B cell (primary cell): ENCODE results near the gene SLC17A8. TPM values are rescaled to one million over a fixed set of nuclear protein-coding genes. Genes with fewer than 3 reads are reported as not detected.

ENCODE experiments used
- ATAC-seq: fragments of 200-7000 bp; cut with Tn5 transposase; one replicate; pipeline ENCODE4 v1.10.0; 2021; ENCODE audit warnings: low read depth, mild to moderate bottlenecking, moderate number of reproducible peaks, moderate library complexity
- CTCF ChIA-PET: fragments of 350-600 bp; sonication (Branson Sonifier 250); formaldehyde crosslinking; loops from one replicate; lab custom pipeline; 2021; ENCODE audit warnings: antibody characterized with exemption, inconsistent platforms; lab: Charles Lee
- POLR2A ChIA-PET: fragments of 350-600 bp; sonication (Branson Sonifier 250); formaldehyde crosslinking; loops from one replicate; lab custom pipeline; 2021; ENCODE audit warnings: antibody characterized with exemption; lab: Charles Lee
- DNase-seq: peaks from one replicate; pipeline ENCODE4 v3.0.0; 2013
- H2AFZ ChIP-seq: 2 replicates; pipeline ENCODE4 v1.6.1; 2012; ENCODE audit warnings: mild to moderate bottlenecking, low read depth, low read length; ENCODE audit not compliant: insufficient read depth, poor library complexity, severe bottlenecking
- H3K27ac ChIP-seq, 2 donors: 1 replicate in 1 of 2; 2 replicates in 1 of 2; pipeline ENCODE4 v1.5.1; 2012 to 2013; ENCODE audit warnings: low read length in 2 of 2, mild to moderate bottlenecking in 2 of 2, moderate library complexity in 1 of 2
- H3K27me3 ChIP-seq, 4 experiments: fragments of 200-600 bp in 1 of 4; sonication (generic) in 1 of 4; replicated peaks in 1 of 4; 1 replicate in 2 of 4; 2 replicates in 2 of 4; pipeline versions ENCODE4 v1.6.1 to v1.7.0; 2013 to 2016; ENCODE audit warnings: low read length in 3 of 4, mild to moderate bottlenecking in 2 of 4, mixed read lengths in 1 of 4, moderate library complexity in 1 of 4; ENCODE audit not compliant: insufficient read depth in 4 of 4, control insufficient read depth in 3 of 4; ENCODE audit errors: control extremely low read depth in 1 of 4
- H3K36me3 ChIP-seq, 2 experiments: replicated peaks in 1 of 2; 1 replicate in 1 of 2; 2 replicates in 1 of 2; pipeline versions ENCODE4 v1.6.1 to v1.7.1; 2013; ENCODE audit warnings: low read length in 1 of 2; ENCODE audit not compliant: insufficient read depth in 2 of 2, control insufficient read depth in 1 of 2; ENCODE audit errors: control extremely low read depth in 1 of 2, extremely low read depth in 1 of 2
- H3K4me1 ChIP-seq, 2 donors: fragments of 200-600 bp in 1 of 2; sonication (generic) in 1 of 2; 1 replicate in 1 of 2; 2 replicates in 1 of 2; pipeline versions ENCODE4 v1.5.1 to v1.6.1; 2013 to 2017; ENCODE audit warnings: low read length in 2 of 2; ENCODE audit not compliant: control insufficient read depth in 2 of 2, insufficient read depth in 2 of 2
- H3K4me2 ChIP-seq: replicated peaks from 2 replicates; pipeline ENCODE3; 2012; ENCODE audit warnings: mild to moderate bottlenecking, low read depth, low read length; ENCODE audit not compliant: poor library complexity, severe bottlenecking
- H3K4me3 ChIP-seq, 5 experiments: fragments of 200-600 bp in 1 of 5; sonication (generic) in 1 of 5; 1 replicate in 3 of 5; 2 replicates in 2 of 5; pipeline versions ENCODE4 v1.5.1 to v1.7.0; 2011 to 2016; ENCODE audit warnings: low read length in 4 of 5, mild to moderate bottlenecking in 4 of 5, low read depth in 2 of 5, control low read depth in 1 of 5, moderate library complexity in 1 of 5; ENCODE audit not compliant: insufficient read depth in 1 of 5; ENCODE audit errors: control extremely low read depth in 1 of 5, extremely low read depth in 1 of 5
- H3K79me2 ChIP-seq: fragments of 200-600 bp; sonication (generic); one replicate; pipeline ENCODE4 v1.6.0; 2016; ENCODE audit warnings: low read length; ENCODE audit not compliant: control insufficient read depth, insufficient read depth
- H3K9ac ChIP-seq: fragments of 200-600 bp; sonication (generic); 2 replicates; pipeline ENCODE4 v1.6.1; 2017; ENCODE audit warnings: mild to moderate bottlenecking, low read length, moderate library complexity
- H3K9me3 ChIP-seq, 3 donors: one replicate each; pipeline versions ENCODE4 v1.6.1 to v1.7.1; 2013; ENCODE audit warnings: low read length in 2 of 3; ENCODE audit not compliant: control insufficient read depth in 2 of 3, insufficient read depth in 1 of 3; ENCODE audit errors: control extremely low read depth in 1 of 3
- H4K20me1 ChIP-seq: 2 replicates; pipeline ENCODE4 v1.6.0; 2012; ENCODE audit warnings: mild to moderate bottlenecking, low read length; ENCODE audit not compliant: insufficient read depth, control insufficient read depth, poor library complexity, severe bottlenecking
- H3K27ac Mint-ChIP-seq: one replicate; pipeline ENCODE4 v1.8.0; 2021; ENCODE audit warnings: mixed read lengths
- H3K27me3 Mint-ChIP-seq: one replicate; pipeline ENCODE4 v1.8.0; 2021; ENCODE audit warnings: mixed read lengths
- H3K4me1 Mint-ChIP-seq: one replicate; pipeline ENCODE4 v1.8.0; 2021; ENCODE audit warnings: mixed read lengths
- H3K4me3 Mint-ChIP-seq: one replicate; pipeline ENCODE4 v1.8.0; 2021; ENCODE audit warnings: mixed read lengths
- H3K9me3 Mint-ChIP-seq: one replicate; pipeline ENCODE4 v1.8.0; 2022; ENCODE audit warnings: mixed read lengths; ENCODE audit not compliant: insufficient read depth
- EZH2 ChIP-seq: IDR thresholded peaks from 2 replicates; pipeline ENCODE4 v1.6.1; 2012; ENCODE audit warnings: borderline replicate concordance, low read depth, mild to moderate bottlenecking, moderate library complexity, low read length; ENCODE audit not compliant: insufficient read depth, poor library complexity, severe bottlenecking
- WGBS: methylation state at CpG from one replicate; pipeline ENCODE4 v1.1.5; 2013; ENCODE audit warnings: missing lambda C conversion rate; ENCODE audit not compliant: insufficient coverage; 5-methylcytosine and 5-hydroxymethylcytosine counted together
- intact Hi-C: fragments of 100-400 bp; cut with micrococcal nuclease; formaldehyde crosslinking; loops from one replicate; pipeline ENCODE4 v1.10.0; 2022
- polyA plus RNA-seq: library from polyadenylated mRNA; depleted of rRNA; stranded (reverse); fragments of >200 nt; gene quantifications from 2 replicates; pipeline ENCODE4 v1.2.3, GENCODE V29; 2012
- total RNA-seq, 2 donors: library from RNA; stranded (reverse); fragments of 120-200 nt in 1 of 2; gene quantifications; 1 replicate in 1 of 2; 2 replicates in 1 of 2; pipeline versions ENCODE4 v1.2.3 to v1.2.4, GENCODE V29; 2013 to 2022
- TF ChIP-seq, protein P1 (sequence below): fragments of 200-600 bp; IDR thresholded peaks from one replicate; pipeline ENCODE4 v1.8.0; 2022; ENCODE audit warnings: antibody characterized with exemption, mild to moderate bottlenecking

Gene SLC17A8
- total and polyA plus RNA-seq, 2 donors (not counting 1 experiment from before 2014, with no cell fraction given): not detected

- no peak overlapping the region for H3K4me3 Mint-ChIP-seq
- intact Hi-C loops: no loop called here
- no peak for DNase-seq
- no peaks in the 10 kb centered on the region for H4K20me1 ChIP-seq
- H3K9me3 Mint-ChIP-seq: no peaks in the 10 kb centered on the region
- ATAC-seq: no peak
- H3K27ac Mint-ChIP-seq: no peak overlapping the region
- H2AFZ ChIP-seq: no peak overlapping the region
- no peak for TF ChIP-seq EZH2
- TF ChIP-seq, protein P1, sequence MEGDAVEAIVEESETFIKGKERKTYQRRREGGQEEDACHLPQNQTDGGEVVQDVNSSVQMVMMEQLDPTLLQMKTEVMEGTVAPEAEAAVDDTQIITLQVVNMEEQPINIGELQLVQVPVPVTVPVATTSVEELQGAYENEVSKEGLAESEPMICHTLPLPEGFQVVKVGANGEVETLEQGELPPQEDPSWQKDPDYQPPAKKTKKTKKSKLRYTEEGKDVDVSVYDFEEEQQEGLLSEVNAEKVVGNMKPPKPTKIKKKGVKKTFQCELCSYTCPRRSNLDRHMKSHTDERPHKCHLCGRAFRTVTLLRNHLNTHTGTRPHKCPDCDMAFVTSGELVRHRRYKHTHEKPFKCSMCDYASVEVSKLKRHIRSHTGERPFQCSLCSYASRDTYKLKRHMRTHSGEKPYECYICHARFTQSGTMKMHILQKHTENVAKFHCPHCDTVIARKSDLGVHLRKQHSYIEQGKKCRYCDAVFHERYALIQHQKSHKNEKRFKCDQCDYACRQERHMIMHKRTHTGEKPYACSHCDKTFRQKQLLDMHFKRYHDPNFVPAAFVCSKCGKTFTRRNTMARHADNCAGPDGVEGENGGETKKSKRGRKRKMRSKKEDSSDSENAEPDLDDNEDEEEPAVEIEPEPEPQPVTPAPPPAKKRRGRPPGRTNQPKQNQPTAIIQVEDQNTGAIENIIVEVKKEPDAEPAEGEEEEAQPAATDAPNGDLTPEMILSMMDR: no peak
- WGBS: no CpG with 5 or more reads among the region's 3 CpGs
- H3K36me3 ChIP-seq: no peaks in the 10 kb centered on the region
- no peaks in the 10 kb centered on the region for H3K79me2 ChIP-seq
- no peak overlapping the region for H3K9ac ChIP-seq
- ChIA-PET POLR2A (no interaction called here), CTCF (no interaction called here)
- H3K27ac ChIP-seq: no peak overlapping the region
- no peak overlapping the region for H3K4me2 ChIP-seq
- no peaks in the 10 kb centered on the region for H3K27me3 Mint-ChIP-seq
- H3K4me1 ChIP-seq: no peaks in the 10 kb centered on the region
- no peaks in the 10 kb centered on the region for H3K4me1 Mint-ChIP-seq
- H3K9me3 ChIP-seq: no peaks in the 10 kb centered on the region
- no peak overlapping the region for H3K4me3 ChIP-seq
- H3K27me3 ChIP-seq: no peaks in the 10 kb centered on the region
Measured at GRCh38 chr12:100460702-100461101, 103.8 kb downstream of the SLC17A8 start.

DNA sequence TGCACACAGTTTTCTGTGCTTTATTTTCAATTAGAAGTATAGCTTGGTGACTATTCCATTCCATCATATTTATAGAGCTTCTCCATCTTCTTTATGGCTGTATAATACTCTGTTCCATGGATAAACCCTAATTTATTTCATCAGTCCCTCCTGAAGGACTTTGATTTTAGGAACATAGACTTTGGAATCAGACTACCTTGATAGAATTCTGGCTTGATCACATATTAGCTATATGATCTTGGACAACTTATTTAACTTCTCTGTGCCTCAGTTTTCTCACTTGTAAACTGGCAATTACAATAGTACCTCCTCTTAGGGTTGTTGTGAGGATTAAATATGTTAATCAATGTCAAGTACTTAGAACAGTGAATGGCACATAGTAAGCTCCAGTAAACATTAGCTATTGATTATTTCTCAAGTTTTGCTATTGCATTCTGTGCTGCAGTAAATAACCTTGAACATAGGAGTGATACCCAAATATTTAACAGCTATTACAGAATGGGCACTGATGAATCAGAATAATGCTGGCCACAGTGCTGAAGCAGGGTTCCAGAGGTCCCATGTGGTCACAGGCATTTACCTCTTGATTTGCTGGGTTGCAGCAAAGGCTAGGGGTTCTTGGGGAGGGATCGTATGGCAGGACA, 104.6 kb downstream of the SLC17A8 start:
- Mint-ChIP-seq H3K27me3 (no peaks in the 10 kb centered on the region), H3K9me3 (no peaks in the 10 kb centered on the region), H3K4me3 (no peak overlapping the region), H3K4me1 (no peaks in the 10 kb centered on the region), H3K27ac (no peak overlapping the region)
- no peaks in the 10 kb centered on the region for H3K79me2 ChIP-seq
- DNase-seq (no peak), ATAC-seq (no peak)
- H3K4me2 ChIP-seq: no peak overlapping the region
- no peaks in the 10 kb centered on the region for H3K36me3 ChIP-seq
- TF ChIP-seq EZH2: no peak
- TF ChIP-seq, protein P1: no peak
- no peak overlapping the region for H3K27ac ChIP-seq
- no peaks in the 10 kb centered on the region for H3K4me1 ChIP-seq
- H3K9me3 ChIP-seq: no peaks in the 10 kb centered on the region
- H2AFZ ChIP-seq: no peak overlapping the region
- H3K4me3 ChIP-seq: no peak overlapping the region
- H4K20me1 ChIP-seq: no peaks in the 10 kb centered on the region
- no peaks in the 10 kb centered on the region for H3K27me3 ChIP-seq
- H3K9ac ChIP-seq: no peak overlapping the region
- ChIA-PET CTCF (no interaction called here), POLR2A (no interaction called here)
- no CpG with 5 or more reads among the region's 1 CpG for WGBS
- intact Hi-C loops: no loop called here
